ENCODE data around the gene KCNQ1.

DNA sequence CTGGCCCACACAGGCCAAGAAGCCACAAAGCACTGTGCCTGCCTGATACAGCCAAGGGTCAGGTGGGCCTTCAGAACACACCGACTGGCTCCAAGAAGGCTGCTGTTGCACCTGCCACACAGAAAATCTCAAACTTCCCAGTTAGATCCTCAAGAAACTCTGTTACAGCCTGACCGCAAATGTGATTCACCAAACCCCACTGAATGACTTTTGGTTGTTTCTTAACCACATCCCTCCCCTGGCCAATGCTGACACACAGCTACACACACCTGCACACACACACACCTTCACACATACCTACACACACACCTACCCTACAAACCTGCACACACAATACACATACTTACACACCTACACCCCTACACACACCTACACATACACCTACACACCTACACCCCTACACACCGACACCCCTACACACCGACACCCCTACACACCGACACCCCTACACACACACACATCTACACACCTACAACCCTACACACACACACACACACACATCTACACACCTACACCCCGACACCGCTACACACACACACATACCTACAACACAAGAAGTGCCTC, 409.3 kb downstream of the KCNQ1 start:
- TF ChIP-seq, protein P1, sequence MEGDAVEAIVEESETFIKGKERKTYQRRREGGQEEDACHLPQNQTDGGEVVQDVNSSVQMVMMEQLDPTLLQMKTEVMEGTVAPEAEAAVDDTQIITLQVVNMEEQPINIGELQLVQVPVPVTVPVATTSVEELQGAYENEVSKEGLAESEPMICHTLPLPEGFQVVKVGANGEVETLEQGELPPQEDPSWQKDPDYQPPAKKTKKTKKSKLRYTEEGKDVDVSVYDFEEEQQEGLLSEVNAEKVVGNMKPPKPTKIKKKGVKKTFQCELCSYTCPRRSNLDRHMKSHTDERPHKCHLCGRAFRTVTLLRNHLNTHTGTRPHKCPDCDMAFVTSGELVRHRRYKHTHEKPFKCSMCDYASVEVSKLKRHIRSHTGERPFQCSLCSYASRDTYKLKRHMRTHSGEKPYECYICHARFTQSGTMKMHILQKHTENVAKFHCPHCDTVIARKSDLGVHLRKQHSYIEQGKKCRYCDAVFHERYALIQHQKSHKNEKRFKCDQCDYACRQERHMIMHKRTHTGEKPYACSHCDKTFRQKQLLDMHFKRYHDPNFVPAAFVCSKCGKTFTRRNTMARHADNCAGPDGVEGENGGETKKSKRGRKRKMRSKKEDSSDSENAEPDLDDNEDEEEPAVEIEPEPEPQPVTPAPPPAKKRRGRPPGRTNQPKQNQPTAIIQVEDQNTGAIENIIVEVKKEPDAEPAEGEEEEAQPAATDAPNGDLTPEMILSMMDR (conservative IDR thresholded peaks at IDR 0.05; ENCODE audit: low read depth in 2 of 2) = no peak
- TF ChIP-seq JUNB (IDR thresholded peaks at IDR 0.05; ENCODE audit: unreplicated experiment) (no peak), EZH2phosphoT487 (IDR thresholded peaks at IDR 0.05; ENCODE audit: unreplicated experiment) (no peak), POLR2AphosphoS5 (IDR thresholded peaks at IDR 0.05; ENCODE audit: low read depth) (no peak), CREB1 (CRISPR knock-in tag; IDR thresholded peaks at IDR 0.05; ENCODE audit: low read depth) (no peak), EZH2 (IDR thresholded peaks at IDR 0.05; ENCODE audit: low read depth, unreplicated experiment) (no peak), ZNF331 (CRISPR knock-in tag; IDR thresholded peaks at IDR 0.05; ENCODE audit: low read depth) (no peak), NANOG (IDR thresholded peaks at IDR 0.05; ENCODE audit: borderline replicate concordance) (no peak)
- TF ChIP-seq, protein P2, sequence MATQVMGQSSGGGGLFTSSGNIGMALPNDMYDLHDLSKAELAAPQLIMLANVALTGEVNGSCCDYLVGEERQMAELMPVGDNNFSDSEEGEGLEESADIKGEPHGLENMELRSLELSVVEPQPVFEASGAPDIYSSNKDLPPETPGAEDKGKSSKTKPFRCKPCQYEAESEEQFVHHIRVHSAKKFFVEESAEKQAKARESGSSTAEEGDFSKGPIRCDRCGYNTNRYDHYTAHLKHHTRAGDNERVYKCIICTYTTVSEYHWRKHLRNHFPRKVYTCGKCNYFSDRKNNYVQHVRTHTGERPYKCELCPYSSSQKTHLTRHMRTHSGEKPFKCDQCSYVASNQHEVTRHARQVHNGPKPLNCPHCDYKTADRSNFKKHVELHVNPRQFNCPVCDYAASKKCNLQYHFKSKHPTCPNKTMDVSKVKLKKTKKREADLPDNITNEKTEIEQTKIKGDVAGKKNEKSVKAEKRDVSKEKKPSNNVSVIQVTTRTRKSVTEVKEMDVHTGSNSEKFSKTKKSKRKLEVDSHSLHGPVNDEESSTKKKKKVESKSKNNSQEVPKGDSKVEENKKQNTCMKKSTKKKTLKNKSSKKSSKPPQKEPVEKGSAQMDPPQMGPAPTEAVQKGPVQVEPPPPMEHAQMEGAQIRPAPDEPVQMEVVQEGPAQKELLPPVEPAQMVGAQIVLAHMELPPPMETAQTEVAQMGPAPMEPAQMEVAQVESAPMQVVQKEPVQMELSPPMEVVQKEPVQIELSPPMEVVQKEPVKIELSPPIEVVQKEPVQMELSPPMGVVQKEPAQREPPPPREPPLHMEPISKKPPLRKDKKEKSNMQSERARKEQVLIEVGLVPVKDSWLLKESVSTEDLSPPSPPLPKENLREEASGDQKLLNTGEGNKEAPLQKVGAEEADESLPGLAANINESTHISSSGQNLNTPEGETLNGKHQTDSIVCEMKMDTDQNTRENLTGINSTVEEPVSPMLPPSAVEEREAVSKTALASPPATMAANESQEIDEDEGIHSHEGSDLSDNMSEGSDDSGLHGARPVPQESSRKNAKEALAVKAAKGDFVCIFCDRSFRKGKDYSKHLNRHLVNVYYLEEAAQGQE (IDR thresholded peaks at IDR 0.05; ENCODE audit: unreplicated experiment) = no peak
- TF ChIP-seq, protein P3, sequence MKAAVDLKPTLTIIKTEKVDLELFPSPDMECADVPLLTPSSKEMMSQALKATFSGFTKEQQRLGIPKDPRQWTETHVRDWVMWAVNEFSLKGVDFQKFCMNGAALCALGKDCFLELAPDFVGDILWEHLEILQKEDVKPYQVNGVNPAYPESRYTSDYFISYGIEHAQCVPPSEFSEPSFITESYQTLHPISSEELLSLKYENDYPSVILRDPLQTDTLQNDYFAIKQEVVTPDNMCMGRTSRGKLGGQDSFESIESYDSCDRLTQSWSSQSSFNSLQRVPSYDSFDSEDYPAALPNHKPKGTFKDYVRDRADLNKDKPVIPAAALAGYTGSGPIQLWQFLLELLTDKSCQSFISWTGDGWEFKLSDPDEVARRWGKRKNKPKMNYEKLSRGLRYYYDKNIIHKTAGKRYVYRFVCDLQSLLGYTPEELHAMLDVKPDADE (IDR thresholded peaks at IDR 0.05) = no peak

Data from GM23338 (cell line).